ENCODE data around the gene TCAF1.

- TF ChIP-seq CTCF (conservative IDR thresholded peaks at IDR 0.05 in 1 of 2, IDR thresholded peaks at IDR 0.05 in 1 of 2; ENCODE audit: extremely low read depth in 1 of 2, insufficient read depth in 1 of 2, low read depth in 1 of 2, low read length in 2 of 2) (peak in 1 of 2 donors; percentile 49), EZH2 (IDR thresholded peaks at IDR 0.05; ENCODE audit: borderline replicate concordance, low read length) (no peak)
Observed at GRCh38 chr7:143901668-143902331, at the start of gene TCAF1.

Measured in mammary epithelial cell (primary cell).